Measurements from ENCODE around the gene CCDC106.
A peak's percentile ranks its signal among the peaks of the same experiment; 100 is the strongest.

CCDC106 gene

DNA sequence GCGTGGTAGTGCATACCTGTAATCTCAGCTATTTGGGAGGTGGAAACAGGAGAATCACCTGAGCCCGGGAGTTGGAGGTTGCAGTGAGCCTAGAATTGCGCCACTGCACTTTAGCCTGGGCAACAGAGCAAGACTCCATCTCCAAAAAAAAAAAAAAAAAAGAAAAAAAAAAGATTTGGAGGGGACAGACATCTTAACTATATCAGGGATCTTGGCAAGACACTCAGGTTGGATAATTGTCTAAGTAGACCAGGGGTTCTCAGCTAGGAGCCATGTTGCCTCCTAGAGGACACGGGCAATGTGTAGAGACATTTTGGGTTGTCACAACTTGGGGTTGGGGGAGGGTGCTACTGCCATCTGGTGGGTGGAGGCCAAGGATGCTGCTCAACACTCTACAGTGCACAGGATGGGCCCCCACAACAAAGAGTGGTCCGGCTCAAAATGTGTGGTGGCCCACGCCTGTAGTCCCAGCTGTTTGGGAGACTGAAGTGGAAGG, 9.1 kb upstream of the CCDC106 start:
- peak; percentile 80 for DNase-seq

DNA sequence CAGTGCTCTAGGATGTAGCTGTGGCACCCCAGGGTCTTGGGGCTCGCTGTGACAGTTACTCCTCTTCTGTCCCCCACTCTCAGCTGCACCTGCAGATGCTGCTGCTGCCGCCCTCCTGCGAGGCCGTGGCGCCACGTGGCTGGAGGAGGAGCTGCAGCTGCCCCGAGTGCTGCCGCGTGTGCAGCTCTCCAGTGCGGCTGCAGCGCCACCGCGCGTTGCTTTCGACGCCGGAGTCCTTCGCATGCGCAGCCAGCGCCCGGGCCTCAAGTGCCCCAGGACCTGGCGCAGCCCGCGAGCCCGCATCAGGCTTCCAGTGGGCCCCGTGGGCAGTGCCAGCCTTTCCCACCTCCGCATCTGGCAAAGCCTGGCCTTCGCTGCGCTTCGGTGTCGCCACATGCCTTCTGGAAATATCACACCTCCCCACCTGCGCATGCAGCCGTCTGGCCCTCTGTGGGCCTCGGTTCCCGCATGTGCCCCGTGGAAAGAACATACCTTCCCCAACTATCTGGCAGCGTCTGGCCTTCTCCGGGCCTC, 7.9 kb upstream of the CCDC106 start:
- DNase-seq, result peak; percentile 87

DNA sequence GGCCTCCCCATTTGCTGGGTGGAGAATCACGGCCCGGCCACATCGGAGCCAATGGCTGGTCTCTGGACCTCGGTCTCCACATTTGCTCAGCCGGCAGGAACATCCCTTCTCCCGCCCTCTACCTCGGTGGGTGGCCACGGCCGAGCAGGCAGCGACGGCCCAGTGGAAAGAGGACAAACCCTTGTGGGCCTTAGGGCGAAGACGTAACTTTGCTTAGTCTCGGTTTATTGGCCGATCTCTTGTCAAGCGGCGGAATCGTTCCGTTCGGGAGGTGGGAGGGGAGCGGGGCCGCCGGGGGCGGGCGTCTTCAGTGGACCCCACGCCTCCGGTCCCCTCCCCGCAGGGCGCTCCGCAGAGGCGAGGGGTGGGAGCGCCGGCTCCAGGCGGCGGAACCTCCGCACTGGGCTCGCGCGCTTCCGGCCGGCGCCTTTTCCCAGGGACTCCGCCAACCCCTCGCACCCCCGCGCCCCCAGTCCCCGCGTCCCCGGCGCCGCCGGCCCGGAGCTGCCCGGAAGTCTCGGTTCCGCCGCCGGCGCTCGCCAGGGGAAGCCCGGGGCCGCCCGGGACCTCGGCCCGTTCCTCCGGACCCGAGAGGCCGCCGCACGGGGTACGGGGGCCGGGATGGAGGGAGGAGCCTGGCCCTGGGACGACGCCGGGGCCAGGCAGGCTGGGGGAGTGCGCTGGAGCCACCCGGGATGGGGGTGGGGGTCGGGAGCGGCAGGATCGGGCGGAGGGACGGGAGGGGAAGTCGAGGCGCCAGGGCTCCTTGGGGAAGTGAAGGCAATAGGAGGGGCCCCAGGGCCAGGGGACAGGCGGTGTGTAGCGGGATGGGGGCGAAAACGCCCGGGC, 7.2 kb upstream of the CCDC106 start, which contains the start of gene ZNF580:
Gene ZNF580 (plus strand): TSS at position 426 of the 849 bp plus-strand sequence. CDS start 1,507 bp downstream, outside the sequence.
- DNase-seq, result peak; percentile 81

DNA sequence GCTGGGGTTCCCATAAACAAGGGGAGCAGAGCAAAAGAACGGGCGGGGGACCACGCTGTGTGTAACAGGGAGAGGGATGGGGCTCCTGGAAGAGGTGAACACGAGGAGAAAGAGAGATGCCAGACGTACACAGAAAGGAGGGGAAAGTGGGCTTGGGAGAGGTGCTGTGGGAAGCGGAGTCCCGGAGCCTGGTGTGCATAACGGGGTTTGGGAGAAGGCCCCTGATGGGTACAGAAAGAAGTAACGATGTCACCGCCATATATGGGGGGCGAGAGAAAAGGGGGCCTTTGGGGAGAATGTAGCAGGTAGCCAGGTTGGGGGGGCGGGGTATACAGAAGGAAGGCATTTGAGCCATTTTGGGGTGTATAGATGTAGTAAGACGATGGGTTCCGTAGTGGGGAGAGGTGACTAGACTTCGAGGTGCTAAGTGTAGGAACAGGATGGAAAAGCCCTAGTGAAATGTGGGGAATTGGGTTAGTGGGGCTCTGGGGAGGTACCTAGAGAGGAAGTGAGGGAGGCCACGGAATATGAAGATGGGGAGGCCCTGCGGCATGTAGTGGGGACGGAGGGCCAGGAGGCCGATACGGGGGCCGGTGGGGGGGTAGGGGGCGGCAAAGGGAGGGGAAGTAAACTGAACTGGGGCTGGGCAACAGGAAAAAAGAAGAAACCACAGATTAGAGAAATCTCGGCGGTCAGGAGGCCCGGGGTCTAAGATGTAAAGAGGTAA, 6.4 kb upstream of the CCDC106 start:
- DNase-seq, result peak; percentile 54

DNA sequence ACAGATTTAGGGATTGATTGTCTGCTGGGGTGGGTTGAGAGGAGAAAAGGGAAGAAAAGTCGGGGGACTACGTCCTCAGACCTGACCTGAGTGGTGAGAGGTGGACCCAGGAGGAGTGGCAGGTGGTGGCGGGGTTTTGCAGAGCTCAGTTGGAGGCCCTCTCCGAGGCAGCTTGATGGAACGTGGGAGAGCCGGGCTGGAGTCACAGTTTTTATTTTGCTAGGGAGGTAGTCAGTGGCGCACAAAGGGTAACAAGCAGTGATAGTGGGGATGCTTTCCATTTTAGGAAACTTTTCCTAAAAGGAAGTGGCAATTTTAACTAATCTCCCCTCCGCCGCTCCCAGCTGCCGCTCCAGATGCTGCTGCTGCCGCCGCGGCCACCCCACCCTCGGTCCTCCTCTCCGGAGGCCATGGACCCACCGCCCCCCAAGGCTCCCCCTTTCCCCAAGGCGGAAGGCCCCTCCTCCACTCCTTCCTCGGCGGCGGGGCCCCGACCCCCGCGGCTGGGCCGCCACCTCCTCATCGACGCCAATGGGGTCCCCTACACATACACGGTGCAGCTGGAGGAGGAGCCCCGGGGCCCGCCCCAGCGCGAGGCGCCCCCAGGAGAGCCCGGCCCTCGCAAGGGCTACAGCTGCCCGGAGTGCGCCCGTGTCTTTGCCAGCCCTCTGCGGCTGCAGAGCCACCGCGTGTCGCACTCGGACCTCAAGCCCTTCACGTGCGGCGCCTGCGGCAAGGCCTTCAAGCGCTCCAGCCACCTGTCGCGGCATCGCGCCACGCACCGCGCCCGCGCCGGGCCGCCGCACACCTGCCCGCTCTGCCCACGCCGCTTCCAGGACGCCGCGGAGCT, 5.6 kb upstream of the CCDC106 start:
- DNase-seq, result peak; percentile 49

DNA sequence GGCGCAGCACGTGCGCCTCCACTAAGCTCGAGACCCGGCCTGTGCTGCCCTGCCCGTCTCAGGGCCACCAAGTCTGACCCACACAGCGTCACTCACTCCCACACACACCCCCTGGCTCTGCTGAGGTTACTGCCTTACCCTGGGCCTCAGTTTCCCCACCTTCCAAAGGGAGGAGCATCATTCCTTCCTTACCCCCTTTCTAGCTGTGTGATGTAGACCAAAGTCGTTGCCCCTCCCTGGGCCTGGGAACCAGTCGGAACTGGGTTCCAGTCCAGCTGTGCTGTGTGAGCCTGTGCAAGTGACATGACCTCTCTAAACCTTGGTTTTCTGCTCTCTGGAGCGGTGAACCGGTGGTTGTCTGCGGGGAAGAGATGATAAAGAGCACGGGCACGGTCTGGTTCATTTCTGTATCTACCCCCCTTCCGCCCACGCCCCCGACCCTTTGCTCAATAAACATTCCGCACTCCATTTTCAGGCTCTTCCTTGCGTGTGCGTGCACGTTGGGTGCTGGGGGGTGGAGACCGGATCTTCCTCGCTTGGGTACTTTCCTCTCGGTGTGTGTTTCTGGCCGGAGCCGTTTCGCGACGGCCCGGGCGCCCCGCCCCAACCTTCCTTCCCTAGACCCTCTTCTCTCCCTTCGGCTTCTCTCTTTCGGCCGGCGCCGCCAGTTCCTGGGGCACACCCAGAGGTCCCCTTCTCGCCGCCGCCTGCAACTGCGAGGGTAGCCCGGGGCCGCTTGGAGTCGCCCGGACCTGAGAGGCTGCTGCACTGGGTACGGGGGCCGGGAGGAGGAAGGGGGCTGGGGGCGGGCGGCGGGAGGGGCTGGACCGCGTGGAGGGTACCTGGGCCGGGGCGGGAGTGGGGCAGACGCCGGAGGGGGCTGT, 4.8 kb upstream of the CCDC106 start, which contains the start of gene ZNF581:
Gene ZNF581 (plus strand): TSS at position 647 of the 884 bp plus-strand sequence. CDS start 923 bp downstream, outside the sequence.
- DNase-seq, result peak; percentile 87

DNA sequence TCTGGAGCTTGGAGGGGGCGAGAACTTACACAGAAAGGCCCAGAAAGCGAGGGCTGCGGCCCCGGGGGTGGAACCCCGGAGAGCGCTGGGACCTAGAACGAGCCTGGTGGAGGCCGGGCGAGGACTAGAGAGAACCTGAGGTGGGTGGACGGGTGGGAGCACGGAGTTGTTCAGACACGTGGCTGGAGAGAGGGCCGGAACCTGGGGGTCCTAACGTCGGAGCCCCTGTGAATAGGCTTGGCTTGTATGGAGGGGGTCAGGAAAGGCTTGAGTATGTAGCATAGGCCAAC, 4.2 kb upstream of the CCDC106 start:
- DNase-seq, result no peak

DNA sequence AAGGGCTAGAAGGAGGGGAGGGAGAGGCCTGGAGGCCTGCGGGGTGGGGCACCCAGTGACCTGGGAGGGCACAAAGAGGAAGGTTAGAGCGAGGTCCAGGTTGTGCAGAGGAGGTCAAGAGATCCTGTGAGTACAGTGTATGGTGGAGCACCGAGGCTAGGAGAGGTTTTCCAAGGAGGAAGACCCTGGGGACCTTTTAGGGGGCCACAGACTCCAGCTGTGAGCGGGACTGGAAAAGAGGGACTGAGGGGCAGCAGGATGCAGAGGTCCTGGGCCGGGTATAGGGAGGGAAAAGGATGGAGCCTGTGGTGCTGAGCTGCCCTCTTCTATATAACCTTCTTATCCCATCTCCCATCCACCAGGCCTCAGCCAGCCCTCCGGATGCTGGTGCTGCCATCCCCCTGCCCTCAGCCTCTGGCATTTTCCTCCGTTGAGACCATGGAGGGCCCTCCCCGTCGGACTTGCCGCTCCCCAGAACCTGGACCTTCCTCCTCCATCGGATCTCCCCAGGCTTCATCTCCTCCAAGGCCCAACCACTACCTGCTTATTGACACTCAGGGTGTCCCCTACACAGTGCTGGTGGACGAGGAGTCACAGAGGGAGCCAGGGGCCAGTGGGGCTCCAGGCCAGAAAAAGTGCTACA, 3.7 kb upstream of the CCDC106 start:
- no peak for DNase-seq

DNA sequence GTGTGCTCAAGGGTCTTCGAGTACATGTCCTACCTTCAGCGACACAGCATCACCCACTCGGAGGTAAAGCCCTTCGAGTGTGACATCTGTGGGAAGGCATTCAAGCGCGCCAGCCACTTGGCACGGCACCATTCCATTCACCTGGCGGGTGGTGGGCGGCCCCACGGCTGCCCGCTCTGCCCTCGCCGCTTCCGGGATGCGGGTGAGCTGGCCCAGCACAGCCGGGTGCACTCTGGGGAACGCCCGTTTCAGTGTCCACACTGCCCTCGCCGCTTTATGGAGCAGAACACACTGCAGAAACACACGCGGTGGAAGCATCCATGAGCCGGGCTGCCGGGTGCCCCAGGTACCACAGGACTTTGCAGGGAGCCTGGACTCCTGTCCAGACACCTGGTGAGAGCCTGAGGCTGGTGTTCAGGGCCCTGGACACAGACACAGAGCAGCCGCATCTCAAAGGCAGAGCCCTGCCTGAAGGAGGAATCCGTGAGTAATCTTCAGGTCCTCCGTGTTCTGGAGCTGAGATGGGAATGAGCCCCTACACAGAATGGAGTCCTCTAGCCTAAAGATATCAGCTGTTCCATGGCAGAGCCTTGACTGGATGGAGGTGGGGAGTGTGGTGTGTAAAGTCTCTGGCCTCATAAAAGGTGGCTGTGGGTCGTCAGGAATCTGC, 3.0 kb upstream of the CCDC106 start:
- DNase-seq, result no peak

DNA sequence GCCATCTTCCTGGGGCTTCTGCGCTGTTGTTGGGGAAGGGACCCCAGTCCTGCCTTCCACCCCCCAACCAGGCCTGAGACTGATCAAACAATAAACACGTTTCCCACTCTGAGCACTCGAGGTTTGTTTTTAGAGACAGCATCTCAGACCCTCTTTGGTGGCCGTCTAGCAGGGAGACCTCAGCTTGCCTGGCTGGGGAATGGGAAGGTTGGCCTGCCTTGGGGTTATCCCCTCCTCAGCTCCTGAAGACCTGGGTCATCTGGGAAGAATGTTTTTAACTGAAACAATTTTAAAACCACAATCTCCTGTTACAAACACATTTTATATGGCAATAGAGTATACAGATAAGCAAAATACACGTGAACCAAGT, 2.5 kb upstream of the CCDC106 start:
- no peak for DNase-seq

DNA sequence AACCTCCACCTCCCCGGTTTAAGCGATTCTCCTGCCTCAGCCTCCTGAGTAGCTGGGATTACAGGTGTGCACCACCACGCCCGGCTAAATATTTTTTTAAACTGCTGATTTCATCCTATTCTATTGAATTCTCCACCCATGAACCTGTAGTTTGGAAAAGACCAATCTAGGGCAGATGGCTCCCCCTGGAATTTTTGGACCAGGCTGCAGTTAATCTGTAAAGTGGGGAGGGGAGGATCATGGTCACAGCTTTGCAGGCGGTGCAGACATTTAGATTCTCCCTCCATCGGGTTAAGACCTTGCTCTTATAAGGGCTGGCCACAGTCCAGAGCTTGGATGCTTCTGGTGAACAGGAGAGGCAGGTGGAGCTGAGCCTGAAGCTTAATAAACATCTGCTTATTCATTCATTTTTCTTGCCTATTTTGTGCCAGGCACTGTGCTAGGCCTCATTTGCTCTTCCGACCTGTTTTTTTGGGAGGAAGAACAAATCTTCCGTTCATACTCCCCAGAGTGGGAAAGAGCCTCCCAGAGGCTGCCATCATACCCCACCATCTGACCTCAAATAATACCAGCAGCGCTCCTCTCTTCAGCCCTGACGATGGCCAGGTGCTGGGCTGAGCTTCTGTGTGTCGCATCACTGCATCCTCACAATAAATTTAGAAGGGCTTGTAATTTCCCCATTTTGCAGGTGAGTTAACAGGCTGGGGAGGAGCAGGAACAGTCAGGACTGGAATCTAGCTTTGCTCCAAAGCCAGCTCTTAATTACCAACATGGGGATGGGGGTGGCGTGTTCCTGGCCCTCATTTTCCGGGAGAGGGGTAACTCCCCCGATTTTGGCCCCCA, 902 bp upstream of the CCDC106 start:
- no peak for DNase-seq

DNA sequence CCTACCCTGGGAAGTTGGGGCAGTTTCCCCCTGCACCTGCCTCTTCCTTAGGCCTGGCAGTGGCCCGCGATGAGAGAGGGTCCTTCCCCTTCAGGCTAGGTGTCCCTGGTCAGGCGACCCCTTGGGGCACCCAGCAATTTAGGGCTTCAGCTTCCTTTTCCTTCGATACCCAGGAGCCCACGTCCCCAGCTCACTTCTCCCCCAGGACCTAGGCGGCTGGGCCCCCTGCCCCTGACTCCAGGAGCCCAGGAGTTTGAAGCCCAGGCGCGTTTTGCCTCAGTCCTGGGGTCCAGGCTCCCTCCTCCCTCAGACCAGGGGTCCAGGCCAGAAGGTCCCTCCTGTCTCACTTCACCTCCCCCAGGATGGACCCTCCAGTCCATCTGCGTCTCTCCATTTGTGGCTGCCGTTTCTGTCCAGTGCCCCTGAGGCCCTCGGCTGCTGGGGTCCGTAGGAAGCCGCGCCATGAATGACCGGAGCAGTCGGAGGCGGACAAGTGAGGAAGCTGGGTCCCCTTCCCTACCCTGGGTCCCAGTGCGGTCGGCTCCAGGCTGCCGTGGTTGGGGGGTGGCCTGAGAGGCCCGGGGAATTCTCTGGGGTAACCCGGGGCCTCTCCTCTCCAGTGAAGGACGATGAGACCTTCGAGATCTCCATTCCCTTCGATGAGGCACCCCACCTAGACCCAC, 714 bp downstream of the CCDC106 start:
- no peak for DNase-seq

DNA sequence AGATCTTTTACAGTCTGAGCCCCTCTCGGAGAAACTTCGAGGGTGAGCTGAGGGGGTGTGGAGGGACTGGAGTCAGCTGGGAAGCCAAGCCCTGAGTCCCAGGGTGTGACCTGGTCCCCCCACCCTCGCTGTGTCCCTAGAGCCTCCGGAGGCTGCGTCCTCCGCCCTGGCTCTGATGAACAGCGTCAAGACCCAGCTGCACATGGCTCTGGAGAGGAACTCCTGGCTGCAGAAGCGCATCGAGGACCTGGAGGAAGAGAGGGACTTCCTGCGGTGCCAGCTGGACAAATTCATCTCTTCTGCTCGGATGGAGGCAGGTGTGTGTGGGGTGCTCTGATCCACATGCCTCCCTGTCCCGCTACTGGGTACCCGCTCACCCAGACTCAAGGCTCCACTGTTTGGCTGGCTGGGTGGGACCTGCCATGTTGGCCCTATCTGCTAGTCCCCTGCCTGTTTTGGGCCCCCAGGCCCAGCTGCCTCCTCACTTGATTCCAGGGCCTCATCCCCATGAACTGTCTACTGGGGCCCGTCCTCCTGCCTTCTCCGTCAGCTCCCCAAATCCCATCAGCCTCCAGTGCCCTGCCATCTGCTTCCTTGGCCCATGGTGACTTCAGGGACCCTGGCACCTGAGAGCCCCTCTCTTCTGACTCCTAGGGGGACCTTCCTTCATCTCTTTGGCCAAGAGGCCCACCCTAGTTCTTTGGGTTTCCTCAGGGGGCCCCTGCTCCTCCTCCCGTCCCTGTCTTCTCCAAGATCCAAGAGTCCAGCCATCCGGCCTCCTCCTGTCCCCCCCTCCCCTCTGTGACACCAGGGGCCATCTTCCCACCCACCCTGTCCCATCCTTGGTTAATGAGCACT, 1.5 kb downstream of the CCDC106 start:
- DNase-seq, result no peak

DNA sequence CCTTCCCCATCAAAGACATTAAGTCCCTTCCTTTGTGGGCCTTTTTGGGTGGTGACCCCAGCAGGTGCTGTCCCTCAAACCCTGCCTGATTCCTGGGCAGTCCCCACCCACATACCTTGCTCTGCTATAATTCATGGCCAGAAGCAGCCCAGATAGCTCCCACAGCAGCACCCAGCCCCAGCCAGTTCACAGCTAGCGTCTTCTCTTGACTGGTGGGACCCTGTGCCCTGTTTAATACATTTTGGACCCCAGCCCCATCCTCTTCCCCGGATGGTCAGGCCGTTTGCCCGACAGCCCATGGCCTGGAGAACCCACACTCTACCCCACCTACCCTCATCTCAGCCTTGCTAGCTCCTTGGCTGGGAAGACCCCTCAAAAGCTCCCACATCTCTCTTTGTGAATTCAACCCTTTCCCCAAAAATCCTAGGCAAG, 2.1 kb downstream of the CCDC106 start:
- DNase-seq, result no peak

DNA sequence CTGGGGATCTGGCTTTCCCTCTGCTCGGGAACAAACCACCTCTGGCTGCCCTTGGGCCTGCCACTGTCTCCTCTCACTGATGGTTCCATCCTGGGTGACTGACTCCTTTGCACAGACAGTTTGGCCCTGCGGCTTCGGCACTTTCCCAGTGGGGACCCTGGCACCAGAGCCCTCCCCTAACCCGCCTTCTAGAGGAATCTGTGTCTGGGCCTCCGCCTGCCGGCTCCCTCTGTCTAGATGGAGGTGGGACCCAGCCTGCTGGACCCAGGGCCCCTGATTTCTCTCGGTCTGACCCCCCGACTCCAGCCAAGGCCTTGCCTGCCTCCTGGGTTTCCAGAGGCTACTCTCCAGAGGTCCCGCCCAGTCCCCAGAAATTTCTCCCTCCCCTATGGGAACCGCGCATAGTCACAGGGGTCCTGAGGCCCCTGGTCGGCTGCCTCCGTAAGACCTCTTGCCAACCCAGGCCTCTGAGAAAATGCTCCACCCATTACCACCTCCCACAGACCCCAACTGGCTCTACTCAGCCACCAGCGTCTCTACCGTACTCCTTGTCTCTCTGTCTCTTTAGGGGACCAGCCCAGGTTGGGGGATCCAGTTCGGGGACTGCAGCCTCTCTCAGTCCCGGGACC, 2.7 kb downstream of the CCDC106 start:
- no peak for DNase-seq

DNA sequence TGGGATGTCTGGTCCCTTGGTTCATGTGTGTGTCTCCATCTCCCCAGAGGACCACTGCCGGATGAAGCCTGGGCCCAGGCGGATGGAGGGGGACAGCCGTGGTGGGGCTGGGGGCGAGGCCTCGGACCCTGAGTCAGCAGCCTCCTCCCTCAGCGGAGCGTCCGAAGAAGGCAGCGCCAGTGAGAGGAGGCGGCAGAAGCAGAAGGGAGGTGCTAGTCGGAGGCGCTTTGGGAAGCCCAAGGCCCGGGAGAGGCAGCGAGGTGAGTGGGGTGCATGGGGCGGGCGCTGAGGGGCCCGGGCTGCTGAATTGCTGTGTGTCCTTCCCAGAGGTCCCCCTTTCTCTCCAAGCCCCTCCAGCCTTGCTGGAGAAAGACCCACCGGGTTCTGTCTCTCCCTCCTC, 3.2 kb downstream of the CCDC106 start:
- DNase-seq, result no peak

DNA sequence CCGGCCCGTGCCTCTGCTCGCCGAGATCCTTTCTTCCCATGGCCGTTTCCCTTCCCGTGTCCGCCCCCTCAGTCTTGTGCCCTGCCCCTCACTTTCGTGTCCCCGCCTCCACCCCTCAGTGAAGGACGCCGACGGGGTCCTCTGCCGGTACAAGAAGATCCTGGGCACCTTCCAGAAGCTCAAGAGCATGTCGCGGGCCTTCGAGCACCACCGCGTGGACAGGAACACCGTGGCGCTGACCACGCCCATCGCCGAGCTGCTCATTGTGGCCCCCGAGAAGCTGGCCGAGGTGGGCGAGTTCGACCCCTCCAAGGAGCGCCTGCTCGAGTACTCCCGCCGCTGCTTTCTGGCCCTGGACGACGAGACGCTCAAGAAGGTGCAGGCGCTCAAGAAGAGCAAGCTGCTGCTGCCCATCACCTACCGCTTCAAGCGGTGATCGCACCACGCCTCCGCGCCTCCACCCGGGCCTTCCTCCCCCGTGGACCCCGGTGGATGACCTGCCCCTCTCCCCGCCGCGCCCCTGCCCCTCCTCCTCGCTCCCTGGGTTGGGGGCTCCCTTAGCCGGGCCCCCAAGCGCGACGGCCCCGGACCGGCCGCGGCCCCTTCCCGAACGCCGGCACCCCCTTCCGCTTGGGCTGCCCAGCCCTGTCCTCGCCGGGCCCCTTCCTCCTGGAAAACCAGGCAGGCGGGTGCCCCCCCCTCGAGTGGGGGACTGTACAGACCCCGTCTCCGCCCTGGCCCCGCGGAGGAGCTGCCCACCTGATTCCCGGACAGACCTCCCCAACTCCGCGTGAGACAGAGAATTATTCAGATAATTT, 4.5 kb downstream of the CCDC106 start:
- DNase-seq, result no peak

All from activated CD4-positive, alpha-beta T cell treated with anti-CD3 and anti-CD28 coated beads, Interleukin-10, Interleukin-2, amounts not matched to agents 100 ng/mL and 50 ng/mL, durations not matched to agents 16 hours and 8 hours (primary cell).